ENCODE results near the gene SEPTIN7.

GRCh38 chr7:35761871-35762677, 38.8 kb upstream of the SEPTIN7 start:
- TF ChIP-seq POLR2A (IDR thresholded peaks at IDR 0.05; ENCODE audit: low read length) (no peak), GATA1 (IDR thresholded peaks at IDR 0.05; ENCODE audit: low read depth, low read length) (no peak)
